Fibroblast of villous mesenchyme (primary cell): ENCODE measurements around the gene NECTIN2. TPM values are rescaled to one million over a fixed set of nuclear protein-coding genes. Genes with fewer than 3 reads are reported as not detected.
"Not testable (repeated sequence)": the region's sequence is repeated elsewhere in the genome, so short reads cannot be mapped to it uniquely, and the experiment has no call there.

Experiments
- DNase-seq: peaks from one replicate; pipeline ENCODE4 v3.0.0-alpha.2; 2010; ENCODE audit warnings: low read depth
- H3K4me3 ChIP-seq: 2 replicates; pipeline ENCODE4 v1.5.1; 2011; ENCODE audit warnings: low read depth, mild to moderate bottlenecking, low read length
- total RNA-seq: library from RNA; depleted of rRNA; stranded (reverse); fragments of >200 nt; gene quantifications from 2 replicates; pipeline ENCODE4 v1.2.3, GENCODE V29; 2012
- TF ChIP-seq, protein P1 (sequence below): IDR thresholded peaks from 2 replicates; pipeline ENCODE4 v1.5.1; 2012; ENCODE audit warnings: low read depth, mild to moderate bottlenecking, low read length; ENCODE audit not compliant: insufficient read depth

The NECTIN2 gene
- total RNA-seq, 1 donor, result 134 TPM

DNA sequence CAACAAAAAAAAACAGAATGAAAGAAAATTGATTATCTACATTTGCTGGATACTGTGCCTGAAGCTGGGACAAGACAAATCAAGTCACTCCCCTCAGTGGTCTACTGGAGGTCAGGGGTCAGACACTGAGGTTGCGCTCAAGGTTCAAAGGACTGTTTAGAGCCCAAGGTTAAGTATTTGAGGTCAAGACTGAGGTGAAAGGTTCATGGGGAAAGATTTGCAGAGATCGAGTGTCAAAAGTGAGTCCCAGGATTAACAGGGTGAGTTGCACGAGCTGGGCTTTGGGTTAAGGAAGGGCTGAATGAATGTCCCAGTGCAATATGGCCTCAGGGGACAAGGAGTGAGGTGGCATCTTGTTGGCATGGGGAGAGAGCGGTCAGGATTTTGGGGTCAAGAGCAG, 41.6 kb downstream of the NECTIN2 start:
- TF ChIP-seq, protein P1, sequence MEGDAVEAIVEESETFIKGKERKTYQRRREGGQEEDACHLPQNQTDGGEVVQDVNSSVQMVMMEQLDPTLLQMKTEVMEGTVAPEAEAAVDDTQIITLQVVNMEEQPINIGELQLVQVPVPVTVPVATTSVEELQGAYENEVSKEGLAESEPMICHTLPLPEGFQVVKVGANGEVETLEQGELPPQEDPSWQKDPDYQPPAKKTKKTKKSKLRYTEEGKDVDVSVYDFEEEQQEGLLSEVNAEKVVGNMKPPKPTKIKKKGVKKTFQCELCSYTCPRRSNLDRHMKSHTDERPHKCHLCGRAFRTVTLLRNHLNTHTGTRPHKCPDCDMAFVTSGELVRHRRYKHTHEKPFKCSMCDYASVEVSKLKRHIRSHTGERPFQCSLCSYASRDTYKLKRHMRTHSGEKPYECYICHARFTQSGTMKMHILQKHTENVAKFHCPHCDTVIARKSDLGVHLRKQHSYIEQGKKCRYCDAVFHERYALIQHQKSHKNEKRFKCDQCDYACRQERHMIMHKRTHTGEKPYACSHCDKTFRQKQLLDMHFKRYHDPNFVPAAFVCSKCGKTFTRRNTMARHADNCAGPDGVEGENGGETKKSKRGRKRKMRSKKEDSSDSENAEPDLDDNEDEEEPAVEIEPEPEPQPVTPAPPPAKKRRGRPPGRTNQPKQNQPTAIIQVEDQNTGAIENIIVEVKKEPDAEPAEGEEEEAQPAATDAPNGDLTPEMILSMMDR, result no peak
- H3K4me3 ChIP-seq, result no peak overlapping the region
- DNase-seq, result no peak

DNA sequence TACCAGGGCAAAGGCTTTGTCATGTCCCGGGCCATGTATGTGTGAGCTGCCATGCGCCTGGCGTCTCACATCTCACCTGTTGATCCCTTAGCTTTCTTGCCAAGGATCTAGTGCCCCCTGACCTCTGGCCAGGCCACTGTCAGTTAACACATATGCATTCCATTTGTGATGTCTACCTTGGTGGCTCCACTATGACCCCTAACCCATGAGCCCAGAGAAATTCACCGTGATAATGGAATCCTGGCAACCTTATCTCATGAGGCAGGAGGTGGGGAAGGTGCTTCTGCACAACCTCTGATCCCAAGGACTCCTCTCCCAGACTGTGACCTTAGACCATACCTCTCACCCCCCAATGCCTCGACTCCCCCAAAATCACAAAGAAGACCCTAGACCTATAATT, 42.2 kb downstream of the NECTIN2 start:
- H3K4me3 ChIP-seq, DNase-seq: not testable (repeated sequence)

DNA sequence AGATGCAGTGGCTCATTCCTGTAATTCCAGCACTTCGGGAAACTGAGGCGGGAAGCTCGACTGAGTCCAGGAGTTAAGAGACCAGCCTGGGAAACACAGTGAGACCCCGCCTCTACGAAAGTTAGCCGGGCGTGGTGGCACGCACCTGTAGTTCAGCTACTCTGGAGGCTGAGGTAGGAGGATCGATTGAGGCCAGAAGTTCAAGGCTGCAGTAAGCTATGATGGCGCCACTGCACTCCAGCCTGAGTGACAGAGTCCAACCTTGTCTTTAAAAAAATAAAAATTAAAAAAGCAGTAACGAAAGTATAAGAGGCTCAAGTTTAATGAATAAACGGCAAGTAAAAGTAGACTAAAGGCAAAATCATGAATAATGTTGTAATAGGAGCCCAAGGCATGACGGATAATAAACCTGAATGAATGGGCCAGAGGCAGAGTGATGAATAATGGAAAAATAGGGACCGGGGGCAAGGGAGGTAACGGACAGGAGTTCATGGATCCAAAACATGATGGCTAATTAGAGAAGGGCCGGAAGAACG, 43.8 kb downstream of the NECTIN2 start:
- H3K4me3 ChIP-seq, result peak overlapping the region; percentile 64
- TF ChIP-seq, protein P1, result no peak
- DNase-seq, result no peak

GRCh38 chr19:44890366-44891015, 44.4 kb downstream of the NECTIN2 start:
- DNase-seq, result peak; percentile 99
- TF ChIP-seq, protein P1, result no peak

GRCh38 chr19:44891016-44891882, 45.2 kb downstream of the NECTIN2 start, which contains the start of gene TOMM40:
Gene TOMM40 (plus strand): TSS chr19:44891254. CDS start chr19:44891416, 162 bp downstream.
- TF ChIP-seq, protein P1, result no peak
- H3K4me3 ChIP-seq, result peak within 1 kb of the TSS; percentile 83
- DNase-seq, result peak; percentile 100

More at GRCh38 chr19:44890366-44891015, 44.4 kb downstream of the NECTIN2 start:
- H3K4me3 ChIP-seq, result peak overlapping the region; percentile 64

GRCh38 chr19:44892932-44893331, 46.8 kb downstream of the NECTIN2 start:
- TF ChIP-seq, protein P1, result no peak
- no peak overlapping the region for H3K4me3 ChIP-seq
- DNase-seq, result no peak
